HS-27A (cell line): ENCODE data around the gene FAM3C.
"Not testable (repeated sequence)": the region's sequence is repeated elsewhere in the genome, so short reads cannot be mapped to it uniquely, and the experiment has no call there.

ENCODE experiments used
- DNase-seq: peaks from one replicate; pipeline ENCODE4 v3.0.0-alpha.2; 2012; ENCODE audit warnings: low read depth, missing footprints

Gene FAM3C, protein sequence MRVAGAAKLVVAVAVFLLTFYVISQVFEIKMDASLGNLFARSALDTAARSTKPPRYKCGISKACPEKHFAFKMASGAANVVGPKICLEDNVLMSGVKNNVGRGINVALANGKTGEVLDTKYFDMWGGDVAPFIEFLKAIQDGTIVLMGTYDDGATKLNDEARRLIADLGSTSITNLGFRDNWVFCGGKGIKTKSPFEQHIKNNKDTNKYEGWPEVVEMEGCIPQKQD

DNA sequence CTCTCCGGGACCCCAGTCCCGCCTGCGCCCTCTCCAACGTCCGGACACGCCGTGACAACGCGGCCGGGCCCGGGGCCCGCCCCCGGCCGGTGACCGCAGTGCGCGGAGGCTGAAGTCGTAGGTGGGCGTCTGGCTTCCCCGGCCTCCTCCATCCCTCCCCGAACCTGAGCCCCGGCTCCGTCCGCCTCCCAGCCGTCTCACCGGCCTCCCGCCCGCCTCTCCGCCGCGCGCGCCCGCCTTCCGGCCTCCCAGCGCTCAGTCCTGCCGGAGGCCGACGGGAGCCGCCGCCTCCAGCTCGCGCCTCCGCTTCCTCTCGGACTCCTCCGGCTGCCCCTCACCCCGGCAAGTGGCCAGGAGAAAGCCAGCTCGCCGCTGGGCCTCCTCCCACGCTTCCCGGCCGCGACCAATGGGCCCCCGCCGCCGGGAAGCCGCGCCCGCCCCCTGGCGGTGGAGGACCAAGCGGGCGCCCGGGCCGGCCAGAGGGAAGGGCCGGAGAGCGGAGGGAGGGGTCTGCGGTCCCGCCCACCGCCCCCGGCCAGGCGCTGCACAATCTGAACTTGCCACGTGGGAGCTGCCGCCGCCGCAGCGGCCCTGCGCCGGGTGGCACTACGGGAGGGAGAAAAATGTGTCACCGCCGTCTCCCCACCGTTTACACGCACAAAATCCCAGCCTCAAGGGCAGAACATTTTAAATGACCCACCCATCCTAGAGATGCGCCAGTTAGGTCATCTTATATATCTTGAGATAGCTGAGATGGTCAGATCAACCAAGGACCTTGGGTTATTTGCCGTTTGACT is at the start of gene FAM3C:
FAM3C (minus strand) TSS at position 348 of the 797 bp plus-strand sequence. CDS start 13,339 bp downstream, outside the sequence.
- DNase-seq: peak; percentile 46

DNA sequence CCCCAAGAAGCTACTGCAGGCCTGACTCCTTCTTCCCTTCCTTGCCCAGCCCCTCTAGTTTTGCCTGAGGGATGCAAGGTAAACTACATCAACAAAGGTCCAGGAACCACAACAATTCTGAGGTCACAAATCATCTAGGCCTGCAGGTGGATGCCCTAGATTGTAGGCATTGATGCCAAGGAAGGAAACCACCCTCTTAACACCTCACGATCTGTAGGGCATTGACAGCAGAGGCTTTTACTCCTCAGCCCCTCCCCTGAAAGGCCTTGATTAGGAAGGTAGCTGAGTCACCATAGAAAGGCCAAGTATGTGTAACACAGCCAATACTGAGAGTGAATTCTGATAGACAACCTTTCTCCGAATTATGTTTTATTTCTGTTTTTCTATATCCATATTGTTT is 46.7 kb upstream of the FAM3C start:
- DNase-seq: no peak

DNA sequence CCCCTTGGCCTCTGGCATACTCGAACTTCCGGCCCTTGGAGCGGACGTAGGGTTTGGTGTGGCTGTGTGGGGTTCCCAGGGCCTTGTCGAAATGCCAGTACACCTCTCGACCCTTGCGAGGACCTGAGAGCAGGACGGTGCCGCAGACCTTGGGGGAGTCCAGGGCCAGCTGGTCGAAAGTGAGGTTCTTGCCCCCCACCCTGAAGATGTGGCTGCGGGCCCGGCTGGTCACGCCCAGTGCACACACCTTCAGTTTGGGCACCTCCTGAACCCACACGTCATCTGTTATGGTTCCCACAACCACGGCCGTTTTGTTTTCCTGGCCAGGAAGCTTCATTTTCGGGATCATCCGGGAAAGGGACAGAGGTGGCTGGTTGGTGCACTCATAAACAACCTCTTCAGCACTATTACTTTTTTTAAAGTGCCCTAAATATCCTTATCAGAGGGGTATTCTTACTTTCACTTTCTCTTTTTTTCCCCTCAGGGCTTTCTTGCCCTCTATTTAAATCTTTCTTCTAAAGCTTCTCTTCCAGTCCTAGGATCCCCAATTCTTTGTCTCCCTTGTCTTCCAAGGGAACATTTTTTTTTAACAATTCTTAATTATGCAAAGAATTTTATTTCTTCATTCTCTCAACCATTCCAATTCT is 44.9 kb upstream of the FAM3C start:
- DNase-seq: no peak

DNA sequence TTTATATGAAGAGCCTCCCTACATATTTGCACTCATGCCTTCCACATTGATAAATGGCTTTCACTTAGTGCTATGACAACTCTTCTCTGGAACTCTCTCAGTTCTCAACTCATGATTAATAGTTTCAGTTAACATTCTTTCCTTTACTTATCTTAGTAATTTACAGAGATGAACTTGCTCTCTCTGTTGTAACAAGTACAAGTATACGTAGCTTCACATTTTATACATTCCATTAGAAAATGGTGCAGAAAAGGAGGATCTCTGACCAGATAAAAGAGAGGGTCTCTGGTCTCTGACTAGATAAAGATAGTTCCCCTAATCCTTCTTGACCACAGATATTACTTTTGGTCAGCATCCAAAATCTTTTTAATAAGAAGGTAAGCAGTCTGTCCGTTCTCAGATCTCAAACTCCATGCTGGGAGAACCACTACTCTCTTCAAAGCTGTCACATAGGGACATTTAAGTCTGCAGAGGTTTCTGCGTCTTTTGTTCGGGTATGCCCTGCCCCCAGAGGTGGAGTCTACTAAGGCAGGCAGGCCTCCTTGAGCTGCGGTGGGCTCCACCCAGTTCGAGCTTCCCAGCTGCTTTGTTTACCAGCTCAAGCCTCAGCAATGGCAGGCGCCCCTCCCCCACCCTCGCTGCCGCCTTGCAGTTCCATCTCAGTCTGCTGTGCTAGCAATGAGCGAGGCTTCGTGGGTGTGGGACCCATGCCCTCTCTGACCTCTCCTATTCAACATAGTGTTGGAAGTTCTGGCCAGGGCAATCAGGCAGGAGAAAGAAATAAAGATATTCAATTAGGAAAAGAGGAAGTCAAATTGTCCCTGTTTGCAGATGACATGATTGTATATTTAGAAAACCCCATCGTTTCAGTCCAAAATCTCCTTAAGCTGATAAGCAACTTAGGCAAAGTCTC is 42.2 kb upstream of the FAM3C start:
- DNase-seq: not testable (repeated sequence)

DNA sequence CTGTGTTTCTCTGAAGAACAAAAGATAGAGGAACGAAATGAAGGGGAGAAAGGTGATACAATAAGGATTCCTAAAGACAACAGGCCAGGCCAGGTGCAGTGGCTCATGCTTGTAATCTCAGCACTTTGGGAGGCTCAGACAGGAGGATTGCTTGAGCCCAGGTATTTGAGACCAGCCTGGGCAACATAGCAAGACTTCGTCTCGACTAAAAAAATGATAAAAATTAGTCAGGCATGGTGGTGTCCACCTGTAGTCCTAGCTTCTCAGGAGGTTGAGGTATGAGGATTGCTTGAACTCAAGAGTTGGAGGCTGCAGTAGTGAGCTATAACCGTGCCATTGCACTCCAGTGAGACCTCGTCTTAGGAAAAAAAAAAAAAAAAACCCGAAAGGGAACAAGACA is 41.4 kb upstream of the FAM3C start:
- DNase-seq: no peak

DNA sequence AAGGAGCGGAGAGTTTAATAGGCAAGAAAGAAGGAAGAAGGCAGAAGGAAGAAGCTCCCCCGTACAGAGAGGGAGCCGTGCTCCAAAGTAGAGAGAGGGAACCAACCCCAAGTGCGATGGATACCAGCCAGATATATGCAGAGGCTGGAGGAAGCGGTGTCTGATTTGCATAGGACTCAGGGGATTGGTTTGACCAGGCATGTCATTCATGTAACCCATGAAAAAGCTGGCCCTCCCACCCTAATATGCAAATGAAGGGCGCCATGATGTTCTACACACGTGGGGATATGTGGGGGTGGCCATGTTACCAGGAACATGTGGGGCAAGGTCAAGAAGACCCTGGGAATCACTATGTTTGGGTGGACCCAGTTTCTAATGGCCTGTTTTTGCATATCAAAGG is 40.6 kb upstream of the FAM3C start:
- DNase-seq: no peak

DNA sequence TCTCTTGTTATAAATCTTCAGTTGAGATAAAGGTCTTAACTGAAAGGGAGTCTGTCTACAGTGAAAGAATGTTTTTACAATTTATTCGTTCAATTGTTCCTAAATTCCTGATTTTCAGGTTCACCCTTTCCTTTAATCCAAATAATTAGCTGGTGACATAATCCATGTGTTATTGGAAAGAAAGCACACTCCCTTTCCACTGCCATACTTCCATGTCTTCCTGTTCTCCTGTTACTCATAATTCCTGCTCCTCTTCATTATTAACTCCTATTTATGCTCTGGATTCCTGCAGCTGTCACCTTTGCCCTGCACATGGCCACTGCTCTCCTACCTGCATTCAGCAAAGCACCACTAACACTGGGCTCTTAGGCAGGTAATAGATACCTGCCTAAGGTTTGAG is 40.0 kb upstream of the FAM3C start:
- no peak for DNase-seq

DNA sequence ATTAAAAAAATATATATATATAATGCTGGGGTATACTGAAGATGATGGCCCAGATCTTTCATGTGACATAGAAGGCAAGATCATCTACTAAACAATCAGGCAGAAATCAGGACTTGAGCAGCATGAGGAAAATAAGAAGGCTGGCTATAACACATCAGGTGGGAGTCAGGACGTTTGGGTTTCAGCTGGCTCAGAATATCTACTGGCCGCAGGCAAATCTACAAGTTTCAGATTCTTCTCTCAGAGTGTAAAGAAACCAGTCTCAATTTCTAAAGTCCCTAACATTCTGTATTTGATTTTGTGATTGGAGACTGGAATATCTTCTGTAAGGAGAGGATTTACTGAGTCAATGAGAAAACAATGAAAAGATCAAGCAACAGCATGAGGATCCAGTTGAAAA is 37.7 kb upstream of the FAM3C start:
- no peak for DNase-seq

DNA sequence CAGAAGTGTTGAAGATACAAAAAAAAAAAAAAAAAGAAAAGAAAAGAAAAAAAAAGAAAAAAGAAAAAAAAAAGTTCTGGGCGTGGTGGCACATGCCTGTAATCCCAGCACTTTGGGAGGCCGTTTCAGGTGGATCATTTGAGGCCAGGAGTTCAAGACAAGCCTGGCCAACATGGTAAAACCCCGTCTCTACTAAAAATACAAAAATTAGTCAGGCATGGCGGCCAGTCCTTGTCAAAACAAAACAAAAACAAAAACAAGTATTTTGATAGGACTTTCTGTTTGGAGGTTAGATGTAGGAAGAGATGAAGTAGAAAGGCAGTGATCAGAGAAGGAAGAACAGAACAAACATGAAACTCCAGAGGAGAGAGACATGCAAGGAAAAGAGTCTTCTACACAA is 36.4 kb upstream of the FAM3C start:
- not testable (repeated sequence) for DNase-seq

DNA sequence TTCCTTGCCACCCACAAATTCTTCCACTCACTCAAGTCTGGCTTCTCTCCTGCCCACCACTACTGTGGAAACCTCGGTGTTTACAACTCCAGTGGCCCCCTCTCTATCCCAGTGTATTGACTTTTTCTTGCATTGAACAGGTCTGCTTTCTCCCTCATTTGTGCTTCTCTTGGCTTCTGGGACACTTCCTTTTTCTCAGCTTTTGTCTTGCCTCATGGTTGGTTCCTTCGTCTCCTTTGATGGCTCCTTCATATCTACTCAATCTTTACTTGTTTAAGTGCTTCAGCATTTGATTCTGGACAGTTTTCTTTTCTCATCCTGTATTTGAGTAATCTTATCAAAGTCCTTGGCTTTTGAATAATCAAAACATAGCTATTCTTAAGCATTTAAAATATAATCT is 35.9 kb upstream of the FAM3C start:
- DNase-seq: no peak

DNA sequence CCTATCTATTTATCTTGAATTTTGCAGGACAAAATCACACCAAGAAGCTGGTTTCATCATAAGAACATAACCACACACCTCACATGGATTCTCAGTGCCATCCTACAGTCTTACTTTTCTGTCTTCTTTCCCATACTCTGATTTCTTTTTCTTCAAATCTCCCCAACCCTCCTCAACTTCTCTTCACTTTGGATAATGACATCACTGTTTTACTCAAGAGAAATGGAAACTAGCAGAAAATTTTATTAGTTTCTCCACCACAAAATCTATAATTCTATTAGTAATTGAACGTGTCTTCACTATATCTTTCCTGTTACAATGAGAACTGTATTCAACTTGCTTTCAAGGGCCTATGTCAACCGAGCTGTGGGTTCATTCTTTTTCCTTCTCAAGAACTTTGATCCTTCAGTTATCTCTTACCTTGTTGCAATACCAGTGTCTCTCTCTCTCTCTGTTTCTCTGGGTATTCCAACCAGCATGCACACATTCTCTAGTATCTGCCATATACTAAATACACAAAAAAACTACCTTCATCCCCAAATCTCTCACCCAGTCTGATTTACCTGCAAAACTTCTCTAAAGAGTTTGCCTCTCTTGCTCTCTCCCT is 35.4 kb upstream of the FAM3C start:
- DNase-seq: no peak

DNA sequence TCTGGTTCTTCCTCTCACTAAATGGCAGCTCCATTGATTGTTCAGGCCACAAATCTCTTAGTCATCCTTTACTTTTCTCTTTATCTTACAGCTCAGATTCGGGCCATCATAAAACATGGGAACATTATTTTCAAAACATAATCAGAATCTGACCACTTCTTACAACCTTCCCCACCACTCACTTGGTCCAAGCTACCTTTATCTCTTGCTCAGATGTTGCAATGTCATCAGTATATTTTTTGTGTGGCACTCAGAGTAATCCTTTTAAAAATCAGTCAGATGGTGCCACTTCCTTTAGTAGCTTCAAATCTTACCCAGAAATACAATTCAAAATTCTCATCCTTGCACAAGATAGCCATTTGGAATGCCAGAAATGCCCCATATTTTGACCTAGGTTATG is 34.5 kb upstream of the FAM3C start:
- no peak for DNase-seq

DNA sequence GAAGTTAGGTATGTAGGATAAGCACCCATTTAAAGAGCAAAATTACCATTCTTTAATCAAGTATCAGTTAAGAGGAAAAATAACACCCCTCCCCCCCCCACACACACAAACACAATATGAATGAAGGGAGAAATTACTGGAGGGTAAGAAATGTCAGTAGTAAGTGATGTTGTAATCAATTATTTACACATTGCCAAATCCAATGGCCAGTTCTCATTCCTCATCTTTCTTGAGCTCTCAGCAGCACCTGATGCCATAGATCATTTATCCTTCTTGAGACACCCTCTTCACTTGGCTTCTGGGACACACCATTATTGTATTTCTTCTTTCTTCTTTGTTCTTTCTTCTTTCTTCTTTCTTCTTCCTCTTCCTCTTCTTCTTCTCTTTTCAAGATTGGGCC is 33.7 kb upstream of the FAM3C start:
- DNase-seq: no peak

DNA sequence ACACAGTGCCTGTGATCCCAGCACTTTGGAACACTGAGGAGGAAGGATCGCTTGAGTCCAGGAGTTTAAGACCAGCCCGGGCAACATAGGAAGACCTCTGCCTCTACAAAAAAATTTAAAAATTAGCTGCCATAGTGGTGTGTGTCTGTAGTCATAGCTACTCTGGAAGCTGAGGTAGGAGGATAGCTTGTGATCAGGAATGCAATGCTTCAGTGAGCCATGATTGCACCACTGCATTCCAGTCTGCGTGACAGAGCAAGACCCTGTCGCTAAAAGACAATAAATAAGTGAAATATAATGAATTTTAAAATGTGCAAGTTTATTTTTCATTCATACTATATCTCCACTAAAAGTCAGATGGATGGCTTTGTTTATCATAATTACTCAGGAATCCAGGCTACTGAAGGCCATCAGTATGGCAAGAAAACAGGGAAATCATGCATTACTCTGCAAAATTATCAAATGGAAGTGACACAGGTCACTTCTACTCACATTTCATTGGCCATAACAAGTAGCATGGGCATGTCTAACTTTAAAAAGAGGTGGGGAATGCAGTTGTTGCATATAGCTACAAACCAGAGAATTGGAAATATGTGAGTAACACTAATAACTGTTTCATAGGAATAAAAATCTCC is 32.9 kb upstream of the FAM3C start:
- DNase-seq: no peak

DNA sequence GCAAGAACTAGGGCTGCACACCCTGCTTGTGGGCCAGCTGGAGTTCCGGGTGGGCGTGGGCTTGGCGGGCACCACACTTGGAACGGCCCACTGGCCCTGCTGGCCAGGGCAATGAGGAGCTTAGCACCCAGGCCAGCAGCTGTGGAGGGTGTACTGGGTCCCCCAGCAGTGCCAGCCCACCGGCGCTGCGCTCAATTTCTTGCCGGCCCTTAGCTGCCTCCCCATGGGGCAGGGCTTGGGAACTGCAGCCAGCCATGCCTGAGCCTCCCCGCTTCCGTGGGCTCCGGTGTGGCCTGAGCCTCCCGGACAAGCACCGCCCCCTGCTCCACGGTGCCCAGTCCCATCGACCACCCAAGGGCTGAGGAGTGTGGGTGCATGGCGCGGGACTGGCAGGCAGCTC is 25.6 kb upstream of the FAM3C start:
- not testable (repeated sequence) for DNase-seq

DNA sequence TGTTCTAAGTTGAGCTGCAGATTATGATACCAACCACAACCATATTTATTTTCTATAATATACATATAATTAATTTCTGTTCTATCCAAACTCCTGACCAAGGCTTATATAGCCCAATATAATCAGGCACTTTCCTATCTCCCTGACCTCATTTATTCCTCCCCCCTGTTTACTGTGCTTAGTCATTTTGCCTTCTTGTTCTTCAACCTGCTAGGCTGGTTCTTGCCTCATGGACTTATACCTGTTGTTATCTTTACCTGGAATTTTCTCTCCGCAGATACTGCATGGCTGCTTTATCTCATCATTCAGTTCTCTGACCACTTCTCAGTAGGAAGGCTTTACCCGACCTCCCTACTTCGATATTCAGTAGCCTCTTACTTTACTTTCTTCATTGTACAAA is 24.9 kb upstream of the FAM3C start:
- DNase-seq: no peak

DNA sequence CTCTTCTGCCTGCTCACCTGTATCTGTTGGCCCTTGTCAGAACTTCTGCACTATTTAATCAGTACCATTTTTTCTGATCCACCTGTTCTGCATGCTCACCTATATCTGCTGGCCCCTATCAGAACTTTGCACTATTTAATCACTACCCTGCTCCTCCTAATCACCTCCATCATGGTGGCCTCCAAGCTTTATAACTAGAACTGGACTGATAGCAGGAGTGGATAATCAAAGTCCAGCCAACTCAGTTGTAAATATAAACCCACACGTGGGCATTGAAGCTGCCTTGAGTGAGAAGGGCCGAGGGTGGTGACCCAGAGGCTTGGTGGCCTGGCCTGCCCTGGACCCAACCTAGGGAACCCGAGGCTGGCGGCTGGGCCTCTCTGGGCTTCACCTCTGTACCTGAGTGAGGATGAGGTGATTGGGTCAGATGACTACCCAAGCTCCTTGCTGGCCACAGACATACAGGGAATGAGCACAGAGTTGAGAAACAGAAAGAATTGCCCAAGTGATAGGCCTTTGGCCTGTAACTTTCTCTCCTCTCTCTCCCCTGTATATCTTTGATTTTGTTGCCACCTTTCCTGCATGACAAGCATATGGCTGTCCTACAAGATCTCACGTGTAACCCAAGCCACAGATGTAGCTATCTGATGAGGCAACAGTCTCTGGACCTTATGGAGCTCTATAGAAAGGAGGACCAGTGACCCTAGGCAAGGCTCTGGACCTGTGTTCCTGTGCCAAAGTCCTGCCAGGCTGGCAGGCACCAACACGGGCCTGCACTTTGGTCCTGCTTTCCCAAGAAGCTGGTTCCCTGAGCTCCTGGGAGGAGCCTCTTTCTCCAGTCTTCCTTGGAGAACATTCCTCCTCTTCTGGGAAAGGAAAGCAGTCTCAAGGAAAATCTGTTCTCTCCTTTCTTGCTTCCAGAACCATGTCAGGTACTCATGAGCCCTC is 23.4 kb upstream of the FAM3C start:
- no peak for DNase-seq

DNA sequence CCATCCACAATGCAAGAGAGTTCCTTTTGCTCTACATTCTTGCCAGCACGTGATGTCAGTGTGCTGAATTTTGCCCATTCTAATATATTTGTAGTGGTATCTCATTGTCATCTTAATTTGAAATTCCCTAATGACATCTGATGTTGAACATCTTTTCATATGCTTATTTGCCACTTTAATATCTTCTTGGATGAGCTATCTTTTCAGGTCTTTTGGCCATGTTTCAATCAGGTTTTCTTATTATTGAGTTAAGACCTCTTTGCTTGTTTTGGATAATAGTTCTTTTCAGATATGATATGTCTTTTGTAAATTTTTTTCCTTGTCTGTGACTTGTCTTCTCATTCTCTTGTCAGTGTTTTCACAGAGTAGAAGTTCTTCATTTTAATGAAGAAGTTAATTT is 20.4 kb upstream of the FAM3C start:
- no peak for DNase-seq

DNA sequence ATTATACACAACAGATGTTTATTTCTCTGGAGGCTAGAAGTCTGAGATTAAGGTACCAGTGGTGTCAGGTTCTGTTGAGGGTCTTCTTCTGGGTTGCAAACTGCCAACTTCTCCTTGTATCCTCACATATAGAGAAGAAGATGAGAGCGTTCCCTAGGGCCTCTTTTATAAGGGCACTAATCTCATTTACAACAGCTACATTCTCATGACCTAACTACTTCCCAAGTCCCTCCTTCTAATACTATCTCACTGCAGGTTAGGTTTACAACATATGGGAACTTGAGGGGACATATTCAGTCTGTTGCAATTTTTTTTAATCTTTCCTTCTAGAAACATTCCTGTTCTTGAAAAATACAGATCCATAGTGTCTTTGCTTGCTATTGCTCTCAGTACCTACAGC is 18.3 kb upstream of the FAM3C start:
- DNase-seq: no peak

DNA sequence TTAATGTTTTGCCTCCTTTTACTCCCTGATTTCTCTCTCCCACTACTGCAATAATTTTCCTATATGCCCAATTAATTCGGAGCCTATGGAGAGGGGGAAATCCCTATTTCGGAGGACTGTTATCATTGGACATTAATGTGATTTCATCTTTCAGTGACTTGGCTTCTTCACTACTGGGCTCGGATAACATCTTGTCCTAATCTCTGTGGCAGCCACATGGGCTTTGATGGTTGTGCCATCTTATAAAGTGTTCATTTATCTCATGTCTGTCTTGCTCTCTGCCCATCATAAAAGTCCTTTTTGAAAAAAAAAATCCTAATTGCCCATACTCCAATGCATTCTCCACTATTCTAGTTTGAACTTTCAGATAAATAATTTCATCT is 15.5 kb upstream of the FAM3C start:
- DNase-seq: no peak
